ENCODE measurements around the gene HOXC6. TPM values are rescaled to one million over a fixed set of nuclear protein-coding genes. Genes with fewer than 3 reads are reported as not detected.

HOXC6 gene
- total and polyA plus RNA-seq, 2 of the 13 experiments (the other 11 are each of a cell fraction or from before 2014, with no cell fraction given): not detected

GRCh38 chr12:53998110-53998899 is 29.9 kb upstream of the HOXC6 start:
- no peak overlapping the region for H3K4me2 ChIP-seq (ENCODE audit: low read depth, low read length)
- H3K9ac ChIP-seq (ENCODE audit: insufficient read depth, low read depth, low read length): no peak overlapping the region
- H2AFZ ChIP-seq (ENCODE audit: low read length): no peak overlapping the region
- no peaks in the 10 kb centered on the region for H4K20me1 ChIP-seq (ENCODE audit: insufficient read depth, low read length)
- ATAC-seq (no peak), DNase-seq (ENCODE audit: low spot score) (no peak), FAIRE-seq (no peak)
- peaks cover 6 to 67% of the 10 kb centered on the region in 2 experiments; a peak in 4 of 5 replicates for H3K27me3 ChIP-seq (ENCODE audit: control insufficient read depth in 1 of 2, insufficient read depth in 2 of 2, low read length in 2 of 2)
- H3K4me3 ChIP-seq (replicated peaks in 1 of 3; ENCODE audit: insufficient read depth in 1 of 3, low read depth in 2 of 3, low read length in 3 of 3): no peak overlapping the region
- no peak overlapping the region for H3K27ac ChIP-seq (ENCODE audit: extremely low read length, insufficient read depth, low read length)
- BruUV-seq (replicated peaks): no TSS peak
- ChIA-PET POLR2A (no interaction called here), CTCF (ENCODE audit: low intra/inter-chr PET ratio, low total read pairs) (no interaction called here)
- no peaks in the 10 kb centered on the region for H3K79me2 ChIP-seq (ENCODE audit: insufficient read depth, low read length)
- intact Hi-C loops (cut with micrococcal nuclease; ENCODE audit: unreplicated experiment): no loop called here
- WGBS (ENCODE audit: low lambda C conversion rate): 55% methylated on average over 10 of the region's 11 CpGs
- in situ Hi-C loops (cut with HindIII; ENCODE audit: extremely low pct_ligation_motif_present, low pct_unique_long_range_greater_than_20kb): loop anchor here (10.0 kb wide), 1 partner anchor 376 kb away; no protein-coding TSS in a partner anchor
- H3K9me3 ChIP-seq (ENCODE audit: low read length): no peaks in the 10 kb centered on the region
- peaks cover 40% of the 10 kb centered on the region for H3K4me1 ChIP-seq (ENCODE audit: insufficient read depth, low read length)
- no peaks in the 10 kb centered on the region for H3K36me3 ChIP-seq (replicated peaks in 1 of 2; ENCODE audit: control insufficient read depth in 1 of 2, insufficient read depth in 2 of 2, low read length in 2 of 2)
- TF ChIP-seq, protein P1, sequence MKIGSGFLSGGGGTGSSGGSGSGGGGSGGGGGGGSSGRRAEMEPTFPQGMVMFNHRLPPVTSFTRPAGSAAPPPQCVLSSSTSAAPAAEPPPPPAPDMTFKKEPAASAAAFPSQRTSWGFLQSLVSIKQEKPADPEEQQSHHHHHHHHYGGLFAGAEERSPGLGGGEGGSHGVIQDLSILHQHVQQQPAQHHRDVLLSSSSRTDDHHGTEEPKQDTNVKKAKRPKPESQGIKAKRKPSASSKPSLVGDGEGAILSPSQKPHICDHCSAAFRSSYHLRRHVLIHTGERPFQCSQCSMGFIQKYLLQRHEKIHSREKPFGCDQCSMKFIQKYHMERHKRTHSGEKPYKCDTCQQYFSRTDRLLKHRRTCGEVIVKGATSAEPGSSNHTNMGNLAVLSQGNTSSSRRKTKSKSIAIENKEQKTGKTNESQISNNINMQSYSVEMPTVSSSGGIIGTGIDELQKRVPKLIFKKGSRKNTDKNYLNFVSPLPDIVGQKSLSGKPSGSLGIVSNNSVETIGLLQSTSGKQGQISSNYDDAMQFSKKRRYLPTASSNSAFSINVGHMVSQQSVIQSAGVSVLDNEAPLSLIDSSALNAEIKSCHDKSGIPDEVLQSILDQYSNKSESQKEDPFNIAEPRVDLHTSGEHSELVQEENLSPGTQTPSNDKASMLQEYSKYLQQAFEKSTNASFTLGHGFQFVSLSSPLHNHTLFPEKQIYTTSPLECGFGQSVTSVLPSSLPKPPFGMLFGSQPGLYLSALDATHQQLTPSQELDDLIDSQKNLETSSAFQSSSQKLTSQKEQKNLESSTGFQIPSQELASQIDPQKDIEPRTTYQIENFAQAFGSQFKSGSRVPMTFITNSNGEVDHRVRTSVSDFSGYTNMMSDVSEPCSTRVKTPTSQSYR (CRISPR knock-in tag; IDR thresholded peaks at IDR 0.05; ENCODE audit: borderline replicate concordance): no peak
- TF ChIP-seq ZNF292 (CRISPR knock-in tag; IDR thresholded peaks at IDR 0.05; ENCODE audit: borderline replicate concordance, low read depth) (no peak), SMAD9 (CRISPR knock-in tag; IDR thresholded peaks at IDR 0.05) (no peak), ZBTB40 (IDR thresholded peaks at IDR 0.05) (no peak), ZBTB40 (CRISPR knock-in tag; IDR thresholded peaks at IDR 0.05) (no peak), TCF12 (IDR thresholded peaks at IDR 0.05) (no peak), TCF12 (CRISPR knock-in tag; IDR thresholded peaks at IDR 0.05) (no peak), SOX13 (IDR thresholded peaks at IDR 0.05) (no peak), SOX13 (CRISPR knock-in tag; conservative IDR thresholded peaks at IDR 0.05 in 1 of 2, IDR thresholded peaks at IDR 0.05 in 1 of 2) (no peak)
- TF ChIP-seq, protein P2, sequence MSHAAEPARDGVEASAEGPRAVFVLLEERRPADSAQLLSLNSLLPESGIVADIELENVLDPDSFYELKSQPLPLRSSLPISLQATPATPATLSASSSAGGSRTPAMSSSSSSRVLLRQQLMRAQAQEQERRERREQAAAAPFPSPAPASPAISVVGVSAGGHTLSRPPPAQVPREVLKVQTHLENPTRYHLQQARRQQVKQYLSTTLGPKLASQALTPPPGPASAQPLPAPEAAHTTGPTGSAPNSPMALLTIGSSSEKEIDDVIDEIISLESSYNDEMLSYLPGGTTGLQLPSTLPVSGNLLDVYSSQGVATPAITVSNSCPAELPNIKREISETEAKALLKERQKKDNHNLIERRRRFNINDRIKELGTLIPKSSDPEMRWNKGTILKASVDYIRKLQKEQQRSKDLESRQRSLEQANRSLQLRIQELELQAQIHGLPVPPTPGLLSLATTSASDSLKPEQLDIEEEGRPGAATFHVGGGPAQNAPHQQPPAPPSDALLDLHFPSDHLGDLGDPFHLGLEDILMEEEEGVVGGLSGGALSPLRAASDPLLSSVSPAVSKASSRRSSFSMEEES (CRISPR knock-in tag; IDR thresholded peaks at IDR 0.05): no peak

Measured in HepG2 (cell line).